ENCODE results near the gene NLN.
"Not testable (repeated sequence)": the region's sequence is repeated elsewhere in the genome, so short reads cannot be mapped to it uniquely, and the experiment has no call there.

NLN gene

GRCh38 chr5:65779643-65780042, 57.6 kb downstream of the NLN start:
- TF ChIP-seq CTCF (IDR thresholded peaks at IDR 0.05; ENCODE audit: control insufficient read depth, insufficient read depth, low read depth, low read length, missing control alignments): no peak
- H3K4me3 ChIP-seq (ENCODE audit: control insufficient read depth, low read depth, low read length): no peak overlapping the region
- DNase-seq (ENCODE audit: low read depth): no peak

GRCh38 chr5:65788296-65788695, 66.3 kb downstream of the NLN start:
- not testable (repeated sequence) for DNase-seq (ENCODE audit: low read depth); H3K4me3 ChIP-seq (ENCODE audit: control insufficient read depth, low read depth, low read length)

GRCh38 chr5:65790371-65791163, 68.6 kb downstream of the NLN start:
- no peak for TF ChIP-seq CTCF (IDR thresholded peaks at IDR 0.05; ENCODE audit: control insufficient read depth, insufficient read depth, low read depth, low read length, missing control alignments)
- no peak for DNase-seq (ENCODE audit: low read depth)
- no peak overlapping the region for H3K4me3 ChIP-seq (ENCODE audit: control insufficient read depth, low read depth, low read length)

GRCh38 chr5:65791712-65792673, 70.0 kb downstream of the NLN start:
- TF ChIP-seq CTCF (IDR thresholded peaks at IDR 0.05; ENCODE audit: control insufficient read depth, insufficient read depth, low read depth, low read length, missing control alignments): no peak
- no peak for DNase-seq (ENCODE audit: low read depth)
- no peak overlapping the region for H3K4me3 ChIP-seq (ENCODE audit: control insufficient read depth, low read depth, low read length)

GRCh38 chr5:65796269-65796668, 74.3 kb downstream of the NLN start:
- no peak for TF ChIP-seq CTCF (IDR thresholded peaks at IDR 0.05; ENCODE audit: control insufficient read depth, insufficient read depth, low read depth, low read length, missing control alignments)
- no peak overlapping the region for H3K4me3 ChIP-seq (ENCODE audit: control insufficient read depth, low read depth, low read length)
- no peak for DNase-seq (ENCODE audit: low read depth)

GRCh38 chr5:65796751-65797316, 74.8 kb downstream of the NLN start:
- no peak for DNase-seq (ENCODE audit: low read depth)
- no peak overlapping the region for H3K4me3 ChIP-seq (ENCODE audit: control insufficient read depth, low read depth, low read length)
- no peak for TF ChIP-seq CTCF (IDR thresholded peaks at IDR 0.05; ENCODE audit: control insufficient read depth, insufficient read depth, low read depth, low read length, missing control alignments)
